GM18505 (cell line): Measurements from ENCODE around the gene OAS3.

Source experiments
- ATAC-seq: cut with Tn5 transposase; IDR thresholded peaks from one replicate; pipeline ENCODE4 v1.9.1; 2021; ENCODE audit not compliant: unreplicated experiment
- POLR2A ChIP-seq: IDR thresholded peaks from 4 replicates; pipeline ENCODE4 v1.6.1; 2011; ENCODE audit warnings: borderline replicate concordance; ENCODE audit not compliant: insufficient read depth, insufficient read length; ENCODE audit errors: extremely low read depth

OAS3 gene

GRCh38 chr12:113010701-113011100 lies 72.4 kb downstream of the OAS3 start:
- no peak for TF ChIP-seq POLR2A
- ATAC-seq: no peak

GRCh38 chr12:113014565-113014964 lies 76.3 kb downstream of the OAS3 start:
- ATAC-seq: no peak
- TF ChIP-seq POLR2A: no peak

- no peak for ATAC-seq
- no peak for TF ChIP-seq POLR2A
Observed at GRCh38 chr12:113016796-113017195, 78.5 kb downstream of the OAS3 start.

GRCh38 chr12:113019025-113019424 lies 80.8 kb downstream of the OAS3 start:
- ATAC-seq: no peak
- TF ChIP-seq POLR2A: no peak

- no peak for ATAC-seq
- no peak for TF ChIP-seq POLR2A
Observed at GRCh38 chr12:113021500-113021899, 83.2 kb downstream of the OAS3 start.
